NT2/D1 (cell line): ENCODE results near the gene NR2F1-AS1.

Experiments used
- SUZ12 ChIP-seq: IDR thresholded peaks from 2 replicates; pipeline ENCODE4 v1.6.1; 2011; ENCODE audit not compliant: insufficient read length, insufficient read depth; ENCODE audit errors: extremely low read depth
- YY1 ChIP-seq: IDR thresholded peaks from 2 replicates; pipeline ENCODE4 v1.6.1; 2011; ENCODE audit not compliant: insufficient read length, insufficient read depth
- ZNF274 ChIP-seq: IDR thresholded peaks from 2 replicates; pipeline ENCODE4 v1.6.1; 2011; ENCODE audit warnings: mild to moderate bottlenecking, low read depth, low read length

DNA sequence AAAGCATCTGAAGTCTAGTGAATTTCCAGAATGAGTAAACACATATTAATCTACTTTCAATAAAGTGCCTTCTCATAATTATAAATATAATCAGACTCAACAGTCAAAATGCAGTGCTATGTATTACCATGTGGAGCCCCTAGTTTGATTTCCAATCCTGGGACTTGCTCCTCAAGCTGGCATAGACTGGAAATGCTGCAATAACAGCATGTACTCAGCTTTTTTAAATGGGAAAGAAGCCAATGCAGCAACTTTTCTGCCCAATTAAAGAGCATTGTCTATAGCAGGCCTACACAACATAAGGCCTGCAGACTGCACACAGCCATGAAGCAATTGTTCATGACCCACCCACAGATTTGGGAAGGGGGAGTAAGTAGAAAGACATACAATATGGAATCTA is 103.2 kb downstream of the NR2F1-AS1 start:
- no peak for TF ChIP-seq ZNF274
- no peak for TF ChIP-seq YY1
- no peak for TF ChIP-seq SUZ12
